Epithelial cell of proximal tubule (primary cell): ENCODE results near the gene FEM1C. TPM values are rescaled to one million over a fixed set of nuclear protein-coding genes. Genes with fewer than 3 reads are reported as not detected.

Source experiments
- DNase-seq: peaks from one replicate; pipeline ENCODE4 v3.0.0-alpha.2; 2011; ENCODE audit warnings: low read depth
- H3K4me3 ChIP-seq: 2 replicates; pipeline ENCODE4 v1.5.1; 2011; ENCODE audit warnings: low read depth, mild to moderate bottlenecking, low read length
- CTCF ChIP-seq: conservative IDR thresholded peaks from 2 replicates; pipeline ENCODE4 v1.5.1; 2012; ENCODE audit warnings: low read depth, mild to moderate bottlenecking, low read length
- total RNA-seq: library from RNA; depleted of rRNA; stranded (reverse); fragments of >200 nt; gene quantifications from 2 replicates; pipeline ENCODE4 v1.2.3, GENCODE V29; 2015

Gene FEM1C
- total RNA-seq, 1 donor from 2014 or later, result 14.4 TPM

- H3K4me3 ChIP-seq, result no peak overlapping the region
- DNase-seq, result no peak
- no peak for TF ChIP-seq CTCF
Measured at GRCh38 chr5:115526604-115527003, 18.0 kb downstream of the FEM1C start.

- TF ChIP-seq CTCF, result no peak
- no peak for DNase-seq
- no peak overlapping the region for H3K4me3 ChIP-seq
Measured at GRCh38 chr5:115524199-115524847, 20.3 kb downstream of the FEM1C start.

GRCh38 chr5:115522832-115523403, 21.7 kb downstream of the FEM1C start:
- no peak for TF ChIP-seq CTCF
- no peak overlapping the region for H3K4me3 ChIP-seq
- no peak for DNase-seq

- no peak for TF ChIP-seq CTCF
- DNase-seq, result no peak
- H3K4me3 ChIP-seq, result no peak overlapping the region
Measured at GRCh38 chr5:115520191-115520590, 24.4 kb downstream of the FEM1C start.

- no peak for TF ChIP-seq CTCF
- no peak for DNase-seq
- no peak overlapping the region for H3K4me3 ChIP-seq
Measured at GRCh38 chr5:115516372-115516771, 28.2 kb downstream of the FEM1C start.

- DNase-seq, result no peak
- H3K4me3 ChIP-seq, result no peak overlapping the region
- no peak for TF ChIP-seq CTCF
Measured at GRCh38 chr5:115514220-115514619, 30.4 kb downstream of the FEM1C start.

GRCh38 chr5:115511632-115512031, 32.9 kb downstream of the FEM1C start:
- TF ChIP-seq CTCF, result no peak
- DNase-seq, result no peak
- no peak overlapping the region for H3K4me3 ChIP-seq
